PFSK-1 (cell line): ENCODE data around the gene PPIA.
A peak's percentile ranks its signal among the peaks of the same experiment; 100 is the strongest.

ENCODE experiments used
- POLR2AphosphoS5 ChIP-seq: IDR thresholded peaks from 2 replicates; pipeline ENCODE4 v1.6.1; 2012; ENCODE audit warnings: low read depth, mild to moderate bottlenecking, control low read depth, low read length, moderate library complexity
- REST ChIP-seq, 2 experiments: IDR thresholded peaks; 2 replicates each; pipeline versions ENCODE4 v1.6.1 to v1.8.0; 2011 to 2012; ENCODE audit warnings: low read depth in 2 of 2, low read length in 2 of 2, control low read depth in 1 of 2, inconsistent platforms in 1 of 2, mild to moderate bottlenecking in 1 of 2, moderate library complexity in 1 of 2; ENCODE audit not compliant: insufficient read depth in 1 of 2
- SIN3A ChIP-seq: IDR thresholded peaks from 2 replicates; pipeline ENCODE4 v1.6.1; 2012; ENCODE audit warnings: mild to moderate bottlenecking, low read length, moderate library complexity, borderline replicate concordance; ENCODE audit not compliant: insufficient read depth

GRCh38 chr7:44824894-44825526, 28.5 kb downstream of the PPIA start:
- TF ChIP-seq POLR2AphosphoS5 = 0 out of 2 replicates have a peak, but pooled peaks have one; percentile 40
- TF ChIP-seq SIN3A = no peak
- TF ChIP-seq REST (IDR thresholded peaks at IDR 0.05; ENCODE audit: insufficient read depth in 1 of 2, low read depth in 2 of 2, low read length in 2 of 2) = no peak
